Transverse colon (tissue), 4 donors: Measurements from ENCODE around the gene GLS2.

Experiments
- EP300 ChIP-seq: sonication (generic); formaldehyde crosslinking; IDR thresholded peaks from one replicate; pipeline ENCODE4 v1.6.1; 2017; ENCODE audit warnings: antibody characterized with exemption, low read depth
- POLR2A ChIP-seq: fragments of 450-650 bp; IDR thresholded peaks from one replicate; pipeline ENCODE4 v1.6.1; 2016; ENCODE audit warnings: antibody characterized with exemption, mild to moderate bottlenecking, moderate library complexity
- POLR2AphosphoS5 ChIP-seq, 3 donors: sonication (generic); formaldehyde crosslinking; IDR thresholded peaks; one replicate each; pipeline ENCODE4 v1.6.1; 2016; ENCODE audit warnings: antibody characterized with exemption in 3 of 3
- TF ChIP-seq, protein P1 (sequence below), 5 experiments: fragments of 200-600 bp in 3 of 5; fragments of 450-650 bp in 2 of 5; sonication (generic) in 3 of 5; IDR thresholded peaks; 1 replicate in 2 of 5; 2 replicates in 3 of 5; pipeline ENCODE4 v1.5.1; 2016 to 2017; ENCODE audit warnings: antibody characterized with exemption in 5 of 5, inconsistent platforms in 3 of 5, mild to moderate bottlenecking in 2 of 5, moderate library complexity in 1 of 5

DNA sequence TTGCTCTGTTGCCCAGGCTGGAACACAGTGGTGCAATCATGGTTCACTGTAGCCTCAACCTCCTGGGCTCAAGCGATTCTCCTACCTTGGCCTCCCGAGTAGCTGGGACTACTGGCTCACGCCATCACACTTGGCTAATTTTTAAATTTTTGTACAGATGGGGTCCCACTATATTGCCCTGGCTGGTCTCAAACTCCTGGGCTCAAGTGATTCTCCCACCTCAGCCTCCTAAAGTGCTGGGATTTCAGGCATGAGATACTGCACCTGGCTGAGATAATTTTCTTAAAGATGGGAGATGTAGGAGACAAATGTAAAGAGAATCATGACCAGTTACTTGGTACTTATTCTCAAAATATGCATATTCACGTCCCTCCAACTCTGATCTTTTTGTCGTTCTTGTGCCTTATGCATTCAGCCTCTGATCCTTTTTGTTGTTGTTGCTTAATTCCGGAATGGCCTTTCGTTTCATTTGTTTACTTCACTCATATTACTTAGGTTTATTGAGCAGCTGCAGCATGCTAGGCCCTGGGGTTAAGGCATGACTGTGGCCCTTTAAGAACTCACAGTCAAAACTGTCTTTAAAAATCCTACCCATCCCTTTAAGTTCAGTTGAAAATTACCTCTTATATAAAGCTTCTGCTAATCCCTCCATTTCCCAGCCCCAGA lies 42.6 kb upstream of the GLS2 start:
- TF ChIP-seq POLR2A (no peak), EP300 (no peak), POLR2AphosphoS5 (IDR thresholded peaks at IDR 0.05) (no peak)
- TF ChIP-seq, protein P1, sequence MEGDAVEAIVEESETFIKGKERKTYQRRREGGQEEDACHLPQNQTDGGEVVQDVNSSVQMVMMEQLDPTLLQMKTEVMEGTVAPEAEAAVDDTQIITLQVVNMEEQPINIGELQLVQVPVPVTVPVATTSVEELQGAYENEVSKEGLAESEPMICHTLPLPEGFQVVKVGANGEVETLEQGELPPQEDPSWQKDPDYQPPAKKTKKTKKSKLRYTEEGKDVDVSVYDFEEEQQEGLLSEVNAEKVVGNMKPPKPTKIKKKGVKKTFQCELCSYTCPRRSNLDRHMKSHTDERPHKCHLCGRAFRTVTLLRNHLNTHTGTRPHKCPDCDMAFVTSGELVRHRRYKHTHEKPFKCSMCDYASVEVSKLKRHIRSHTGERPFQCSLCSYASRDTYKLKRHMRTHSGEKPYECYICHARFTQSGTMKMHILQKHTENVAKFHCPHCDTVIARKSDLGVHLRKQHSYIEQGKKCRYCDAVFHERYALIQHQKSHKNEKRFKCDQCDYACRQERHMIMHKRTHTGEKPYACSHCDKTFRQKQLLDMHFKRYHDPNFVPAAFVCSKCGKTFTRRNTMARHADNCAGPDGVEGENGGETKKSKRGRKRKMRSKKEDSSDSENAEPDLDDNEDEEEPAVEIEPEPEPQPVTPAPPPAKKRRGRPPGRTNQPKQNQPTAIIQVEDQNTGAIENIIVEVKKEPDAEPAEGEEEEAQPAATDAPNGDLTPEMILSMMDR (IDR thresholded peaks at IDR 0.05): no peak
